CD4-positive, alpha-beta T cell treated with Interleukin-12 subunit alpha and Interleukin-12 subunit beta, for 1 hour (primary cell): ENCODE data around the gene TSPYL6.
"Not testable (repeated sequence)": the region's sequence is repeated elsewhere in the genome, so short reads cannot be mapped to it uniquely, and the experiment has no call there.

Experiments used
- DNase-seq: peaks from one replicate; pipeline ENCODE4 v3.0.0-alpha.2; 2020

The TSPYL6 gene

GRCh38 chr2:54256091-54256694 is at the start of gene TSPYL6:
TSS of gene TSPYL6 (minus strand) at chr2:54256229. CDS start at chr2:54256151, 78 bp downstream.
- DNase-seq, result no peak

- no peak for DNase-seq
These were observed 47.6 kb upstream of the TSPYL6 start for GRCh38 chr2:54303631-54304030.

GRCh38 chr2:54298514-54298913 is 42.5 kb upstream of the TSPYL6 start:
- DNase-seq, result no peak

GRCh38 chr2:54295911-54296310 is 39.9 kb upstream of the TSPYL6 start:
- no peak for DNase-seq

GRCh38 chr2:54294665-54295064 is 38.6 kb upstream of the TSPYL6 start:
- DNase-seq, result not testable (repeated sequence)

GRCh38 chr2:54290356-54291025 is 34.5 kb upstream of the TSPYL6 start:
- no peak for DNase-seq

- DNase-seq, result no peak
These were observed 33.9 kb upstream of the TSPYL6 start for GRCh38 chr2:54289917-54290316.

- DNase-seq, result no peak
These were observed 31.5 kb upstream of the TSPYL6 start for GRCh38 chr2:54287532-54287931.

GRCh38 chr2:54285451-54285850 is 29.4 kb upstream of the TSPYL6 start:
- DNase-seq, result no peak

- DNase-seq, result no peak
These were observed 28.8 kb upstream of the TSPYL6 start for GRCh38 chr2:54284826-54285225.

- DNase-seq, result no peak
These were observed 23.4 kb upstream of the TSPYL6 start for GRCh38 chr2:54279385-54279784.

GRCh38 chr2:54275541-54275940 is 19.5 kb upstream of the TSPYL6 start:
- no peak for DNase-seq

GRCh38 chr2:54274781-54275242 is 18.8 kb upstream of the TSPYL6 start:
- DNase-seq, result no peak

GRCh38 chr2:54271843-54272627 is 16.0 kb upstream of the TSPYL6 start:
- DNase-seq, result no peak

- no peak for DNase-seq
These were observed 15.2 kb upstream of the TSPYL6 start for GRCh38 chr2:54271189-54271588.

- no peak for DNase-seq
These were observed 11.5 kb upstream of the TSPYL6 start for GRCh38 chr2:54267577-54267976.

GRCh38 chr2:54265081-54265480 is 9.1 kb upstream of the TSPYL6 start:
- not testable (repeated sequence) for DNase-seq

GRCh38 chr2:54262015-54262765 is 6.2 kb upstream of the TSPYL6 start:
- no peak for DNase-seq

- no peak for DNase-seq
These were observed 5.5 kb upstream of the TSPYL6 start for GRCh38 chr2:54261537-54261936.

GRCh38 chr2:54260241-54260595 is 4.2 kb upstream of the TSPYL6 start:
- no peak for DNase-seq

GRCh38 chr2:54259413-54260240 is 3.6 kb upstream of the TSPYL6 start:
- no peak for DNase-seq

- no peak for DNase-seq
These were observed 2.1 kb upstream of the TSPYL6 start for GRCh38 chr2:54258166-54258565.
